Measurements from ENCODE around the gene PTPRG.

DNA sequence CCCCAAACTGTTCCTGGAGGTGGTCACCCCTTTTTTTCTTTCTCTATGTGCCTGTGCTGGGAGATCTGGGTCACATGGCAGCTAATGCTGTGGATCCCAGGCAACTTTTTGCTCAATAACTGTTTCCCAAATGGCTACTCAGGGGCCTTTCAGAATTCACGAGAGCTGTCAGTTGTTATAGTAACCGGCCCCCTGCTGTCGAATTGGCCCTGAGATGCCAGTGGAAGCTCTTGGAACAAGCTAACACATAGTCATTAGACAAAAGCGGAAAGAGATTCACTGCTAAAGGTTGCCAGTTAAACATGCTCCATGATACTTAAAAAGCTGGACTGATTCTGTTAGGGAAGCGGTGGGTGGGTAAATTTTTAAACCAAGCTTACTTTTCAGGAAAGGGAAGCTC is 667.8 kb downstream of the PTPRG start:
- TF ChIP-seq EZH2 (IDR thresholded peaks at IDR 0.05; ENCODE audit: low read length, unreplicated experiment) (no peak), CTCF (conservative IDR thresholded peaks at IDR 0.05; ENCODE audit: low read depth, low read length) (no peak), EZH2phosphoT487 (IDR thresholded peaks at IDR 0.05; ENCODE audit: borderline replicate concordance, low read length) (no peak)

Data from PC-3 (cell line).